Neutrophil (primary cell): ENCODE results near the gene MRPL21.

Experiments used
- H3K27ac ChIP-seq: fragments of 200-600 bp; sonication (generic); 2 replicates; pipeline ENCODE4 v1.5.1; 2016; ENCODE audit warnings: mild to moderate bottlenecking, moderate library complexity
- H3K27me3 ChIP-seq: fragments of 200-600 bp; sonication (generic); 2 replicates; pipeline ENCODE4 v1.6.0; 2016; ENCODE audit warnings: mild to moderate bottlenecking
- H3K36me3 ChIP-seq: fragments of 200-600 bp; sonication (generic); 2 replicates; pipeline ENCODE4 v1.5.1; 2017
- H3K4me1 ChIP-seq, 2 experiments: fragments of 200-600 bp in 1 of 2; sonication (generic) in 1 of 2; 1 replicate in 1 of 2; 2 replicates in 1 of 2; pipeline versions ENCODE4 v1.5.1 to v1.6.1; 2013 to 2016; ENCODE audit warnings: low read depth in 1 of 2, low read length in 1 of 2, mild to moderate bottlenecking in 1 of 2, moderate library complexity in 1 of 2; ENCODE audit not compliant: control insufficient read depth in 1 of 2, insufficient read depth in 1 of 2
- H3K4me3 ChIP-seq, 2 experiments: fragments of 200-600 bp in 1 of 2; sonication (generic) in 1 of 2; 1 replicate in 1 of 2; 2 replicates in 1 of 2; pipeline ENCODE4 v1.5.1; 2013 to 2016; ENCODE audit warnings: low read depth in 1 of 2, low read length in 1 of 2, mild to moderate bottlenecking in 1 of 2, moderate library complexity in 1 of 2
- H3K9me3 ChIP-seq: fragments of 200-600 bp; sonication (generic); 2 replicates; pipeline ENCODE4 v1.5.1; 2016
- CTCF ChIP-seq: fragments of 200-600 bp; sonication (generic); IDR thresholded peaks from 2 replicates; pipeline ENCODE4 v1.5.1; 2016; ENCODE audit warnings: antibody characterized with exemption

The MRPL21 gene

GRCh38 chr11:68930991-68931855, 27.6 kb upstream of the MRPL21 start:
- no peak for TF ChIP-seq CTCF
- peak overlapping the region; percentile 80 for H3K27ac ChIP-seq
- no peaks in the 10 kb centered on the region for H3K27me3 ChIP-seq
- H3K4me3 ChIP-seq: no peak overlapping the region
- H3K9me3 ChIP-seq: no peaks in the 10 kb centered on the region
- H3K36me3 ChIP-seq: peaks cover 73% of the 10 kb centered on the region
- peaks cover 41 to 45% of the 10 kb centered on the region in 2 experiments for H3K4me1 ChIP-seq

- H3K27me3 ChIP-seq: no peaks in the 10 kb centered on the region
- H3K4me1 ChIP-seq: peaks cover 41 to 45% of the 10 kb centered on the region in 2 experiments
- H3K4me3 ChIP-seq: no peak overlapping the region
- no peak for TF ChIP-seq CTCF
- H3K36me3 ChIP-seq: peaks cover 60% of the 10 kb centered on the region
- H3K9me3 ChIP-seq: no peaks in the 10 kb centered on the region
- peak overlapping the region; percentile 80 for H3K27ac ChIP-seq
Observed at GRCh38 chr11:68929706-68930570, 26.3 kb upstream of the MRPL21 start.

GRCh38 chr11:68929135-68929534, 25.5 kb upstream of the MRPL21 start:
- Histone ChIP-seq H3K27me3 (no peaks in the 10 kb centered on the region), H3K27ac (peak overlapping the region; percentile 80), H3K9me3 (no peaks in the 10 kb centered on the region), H3K36me3 (peaks cover 54% of the 10 kb centered on the region), H3K4me1 (peaks cover 41 to 45% of the 10 kb centered on the region in 2 experiments), H3K4me3 (no peak overlapping the region)
- no peak for TF ChIP-seq CTCF

GRCh38 chr11:68928136-68928880, 24.7 kb upstream of the MRPL21 start:
- Histone ChIP-seq H3K4me3 (no peak overlapping the region), H3K27ac (peak overlapping the region; percentile 80), H3K36me3 (peaks cover 52% of the 10 kb centered on the region), H3K4me1 (peaks cover 41 to 45% of the 10 kb centered on the region in 2 experiments), H3K27me3 (no peaks in the 10 kb centered on the region), H3K9me3 (no peaks in the 10 kb centered on the region)
- no peak for TF ChIP-seq CTCF
